PC-3 (cell line): ENCODE results near the gene CTSC. TPM values are rescaled to one million over a fixed set of nuclear protein-coding genes. Genes with fewer than 3 reads are reported as not detected.

ENCODE experiments used
- ATAC-seq: fragments of 200-7000 bp; cut with Tn5 transposase; 2 replicates; pipeline ENCODE4 v1.9.1; 2020; ENCODE audit warnings: mild to moderate bottlenecking, moderate library complexity
- BruUV-seq: library from RNA; stranded (reverse); fragments of 400-500 nt; replicated peaks from 2 replicates; lab custom pipeline; 2021; lab: Mats Ljungman, UMichigan
- CTCF ChIA-PET: fragments of 300-600 bp; sonication (Branson Sonifier 250); formaldehyde crosslinking; loops from one replicate; lab custom pipeline; 2022; ENCODE audit warnings: antibody characterized with exemption; lab: Charles Lee
- POLR2A ChIA-PET: fragments of 300-600 bp; sonication (Branson Sonifier 250); formaldehyde crosslinking; loops from one replicate; lab custom pipeline; 2022; ENCODE audit warnings: antibody characterized with exemption; ENCODE audit not compliant: unreplicated experiment; lab: Charles Lee
- DNase-seq: peaks from one replicate; pipeline ENCODE4 v3.0.0-alpha.2; 2015
- H2AFZ ChIP-seq: fragments of 300-600 bp; sonication (generic); 2 replicates; pipeline ENCODE4 v1.6.0; 2016; ENCODE audit warnings: antibody characterized with exemption, low read length
- H3F3A ChIP-seq: fragments of 300-600 bp; sonication (generic); one replicate; pipeline ENCODE4 v1.6.0; 2017; ENCODE audit warnings: antibody characterized with exemption, low read length, control low read depth, mild to moderate bottlenecking; ENCODE audit not compliant: unreplicated experiment
- H3K27ac ChIP-seq: fragments of 300-600 bp; sonication (generic); 2 replicates; pipeline ENCODE4 v1.5.1; 2016; ENCODE audit warnings: mild to moderate bottlenecking, low read length
- H3K27me3 ChIP-seq: fragments of 300-600 bp; sonication (generic); 2 replicates; pipeline ENCODE4 v1.6.1; 2016; ENCODE audit warnings: low read length, mixed read lengths
- H3K36me3 ChIP-seq: fragments of 300-600 bp; sonication (generic); 2 replicates; pipeline ENCODE4 v1.6.1; 2016; ENCODE audit warnings: low read depth, mixed run types, low read length, mixed read lengths
- H3K4me1 ChIP-seq: fragments of 300-600 bp; sonication (generic); 2 replicates; pipeline ENCODE4 v1.5.1; 2016; ENCODE audit warnings: low read length; ENCODE audit not compliant: insufficient read depth
- H3K4me2 ChIP-seq: fragments of 300-600 bp; sonication (generic); 2 replicates; pipeline ENCODE4 v1.6.0; 2016; ENCODE audit warnings: low read length
- H3K4me3 ChIP-seq: fragments of 300-600 bp; sonication (generic); 2 replicates; pipeline ENCODE4 v1.5.1; 2016; ENCODE audit warnings: mild to moderate bottlenecking, low read length, mixed read lengths
- H3K79me2 ChIP-seq: fragments of 300-600 bp; sonication (generic); 2 replicates; pipeline ENCODE4 v1.6.1; 2017; ENCODE audit warnings: low read length, mixed read lengths
- H3K9ac ChIP-seq: fragments of 300-600 bp; sonication (generic); 2 replicates; pipeline ENCODE4 v1.6.0; 2016; ENCODE audit warnings: mild to moderate bottlenecking, low read length
- H3K9me2 ChIP-seq: fragments of 300-600 bp; sonication (generic); replicated peaks from 2 replicates; pipeline ENCODE4 v1.6.1; 2016; ENCODE audit warnings: mixed run types, low read length, mixed read lengths
- H3K9me3 ChIP-seq: fragments of 300-600 bp; sonication (generic); 2 replicates; pipeline ENCODE4 v1.6.1; 2016; ENCODE audit warnings: low read length, mixed read lengths
- H4K20me1 ChIP-seq: fragments of 300-600 bp; sonication (generic); 2 replicates; pipeline ENCODE4 v1.6.1; 2016; ENCODE audit warnings: low read length, mixed read lengths
- CTCF ChIP-seq: fragments of 300-600 bp; sonication (generic); conservative IDR thresholded peaks from 2 replicates; pipeline ENCODE4 v1.5.1; 2017; ENCODE audit warnings: antibody characterized with exemption, low read depth, mild to moderate bottlenecking, low read length
- EZH2 ChIP-seq: fragments of 300-600 bp; sonication (generic); IDR thresholded peaks from one replicate; pipeline ENCODE4 v1.6.1; 2017; ENCODE audit warnings: antibody characterized with exemption, mild to moderate bottlenecking, low read length; ENCODE audit not compliant: unreplicated experiment
- EZH2phosphoT487 ChIP-seq: fragments of 300-600 bp; sonication (generic); IDR thresholded peaks from 2 replicates; pipeline ENCODE4 v1.6.1; 2018; ENCODE audit warnings: mild to moderate bottlenecking, antibody characterized with exemption, low read length, borderline replicate concordance
- intact Hi-C: fragments of 100-400 bp; cut with micrococcal nuclease; formaldehyde crosslinking; loops from 2 replicates; pipeline ENCODE4 v1.9.0; 2023
- total RNA-seq: library from RNA; depleted of rRNA; stranded (reverse); fragments of >200 nt; gene quantifications from 2 replicates; pipeline ENCODE4 v1.2.3, GENCODE V29; 2014

CTSC gene
- total RNA-seq, 1 experiment from 2014 or later: 240 TPM

GRCh38 chr11:88317536-88317935 lies 20.0 kb downstream of the CTSC start:
- Histone ChIP-seq H3K9me3 (no peaks in the 10 kb centered on the region), H3K4me3 (no peak overlapping the region), H3F3A (no peaks in the 10 kb centered on the region), H3K27ac (no peak overlapping the region), H3K36me3 (peaks cover 15% of the 10 kb centered on the region), H3K9ac (no peak overlapping the region), H3K4me2 (no peak overlapping the region), H3K27me3 (no peaks in the 10 kb centered on the region), H4K20me1 (peaks cover 4% of the 10 kb centered on the region; the same call in 1 of the 2 replicates), H3K79me2 (peaks cover 47% of the 10 kb centered on the region), H2AFZ (no peak overlapping the region), H3K4me1 (peaks cover 19% of the 10 kb centered on the region; the same call in 1 of the 2 replicates), H3K9me2 (no peaks in the 10 kb centered on the region)
- ChIA-PET CTCF (no interaction called here), POLR2A (no interaction called here)
- TF ChIP-seq EZH2 (no peak), CTCF (no peak), EZH2phosphoT487 (no peak)
- BruUV-seq: no TSS peak
- ATAC-seq: no peak
- intact Hi-C loops: no loop called here
- no peak for DNase-seq

GRCh38 chr11:88315981-88316441 lies 21.5 kb downstream of the CTSC start:
- CTCF ChIA-PET: no interaction called here
- POLR2A ChIA-PET: no interaction called here
- ATAC-seq (no peak), DNase-seq (peak; percentile 54)
- no peak overlapping the region for H3K4me2 ChIP-seq
- TF ChIP-seq CTCF: no peak
- no peak for TF ChIP-seq EZH2
- TF ChIP-seq EZH2phosphoT487: no peak
- no peak overlapping the region for H3K9ac ChIP-seq
- no peaks in the 10 kb centered on the region for H3K27me3 ChIP-seq
- no peak overlapping the region for H3K27ac ChIP-seq
- no TSS peak for BruUV-seq
- H3K4me3 ChIP-seq: no peak overlapping the region
- intact Hi-C loops: no loop called here
- peaks cover 4% of the 10 kb centered on the region; the same call in 1 of the 2 replicates for H4K20me1 ChIP-seq
- no peaks in the 10 kb centered on the region for H3K9me2 ChIP-seq
- H3K9me3 ChIP-seq: no peaks in the 10 kb centered on the region
- H3F3A ChIP-seq: no peaks in the 10 kb centered on the region
- H3K4me1 ChIP-seq: peaks cover 23% of the 10 kb centered on the region
- H2AFZ ChIP-seq: no peak overlapping the region
- peaks cover 4% of the 10 kb centered on the region for H3K36me3 ChIP-seq
- H3K79me2 ChIP-seq: peaks cover 32% of the 10 kb centered on the region

- no peak overlapping the region for H3K4me3 ChIP-seq
- BruUV-seq: no TSS peak
- POLR2A ChIA-PET: no interaction called here
Observed at GRCh38 chr11:88315015-88315414, 22.5 kb downstream of the CTSC start.

More at GRCh38 chr11:88315015-88315414, 22.5 kb downstream of the CTSC start:
- no peak for ATAC-seq
- CTCF ChIA-PET: no interaction called here
- H2AFZ ChIP-seq: no peak overlapping the region
- no peak for TF ChIP-seq CTCF
- TF ChIP-seq EZH2: no peak
- TF ChIP-seq EZH2phosphoT487: no peak
- H3F3A ChIP-seq: no peaks in the 10 kb centered on the region
- peaks cover 33% of the 10 kb centered on the region for H3K4me1 ChIP-seq
- H4K20me1 ChIP-seq: peaks cover 3% of the 10 kb centered on the region; the same call in 1 of the 2 replicates
- peaks cover 31% of the 10 kb centered on the region for H3K79me2 ChIP-seq
- H3K9me3 ChIP-seq: no peaks in the 10 kb centered on the region
- no peak overlapping the region for H3K9ac ChIP-seq
- no peaks in the 10 kb centered on the region for H3K27me3 ChIP-seq
- H3K27ac ChIP-seq: no peak overlapping the region
- no peak overlapping the region for H3K4me2 ChIP-seq
- H3K36me3 ChIP-seq: peaks cover 4% of the 10 kb centered on the region
- H3K9me2 ChIP-seq: no peaks in the 10 kb centered on the region
- DNase-seq: no peak
- intact Hi-C loops: no loop called here
